Ectodermal cell (in vitro differentiated cells): ENCODE results near the gene GJA3.

Source experiments
- H3K27ac ChIP-seq: 2 replicates; pipeline ENCODE4 v1.7.0; 2013; ENCODE audit warnings: mild to moderate bottlenecking, low read depth, low read length; ENCODE audit not compliant: insufficient read depth, poor library complexity, severe bottlenecking
- H3K27me3 ChIP-seq: 2 replicates; pipeline ENCODE4 v1.7.0; 2013; ENCODE audit warnings: mild to moderate bottlenecking, low read length; ENCODE audit not compliant: insufficient read depth, control insufficient read depth, poor library complexity, severe bottlenecking
- H3K36me3 ChIP-seq: one replicate; pipeline ENCODE4 v1.7.0; 2013; ENCODE audit warnings: low read length; ENCODE audit not compliant: control insufficient read depth, insufficient read depth
- H3K4me1 ChIP-seq: one replicate; pipeline ENCODE4 v1.7.0; 2013; ENCODE audit warnings: low read length; ENCODE audit not compliant: control insufficient read depth, insufficient read depth
- H3K4me3 ChIP-seq: 2 replicates; pipeline ENCODE4 v1.7.0; 2013; ENCODE audit warnings: low read depth, low read length, control low read depth; ENCODE audit not compliant: insufficient read depth
- H3K9me3 ChIP-seq: 2 replicates; pipeline ENCODE4 v1.7.0; 2013; ENCODE audit warnings: mild to moderate bottlenecking, low read length, moderate library complexity; ENCODE audit not compliant: control insufficient read depth
- WGBS, 2 experiments: methylation state at CpG; one replicate each; pipeline ENCODE4 v1.1.7; 2013; ENCODE audit warnings: missing lambda C conversion rate in 2 of 2; 5-methylcytosine and 5-hydroxymethylcytosine counted together

Gene GJA3

DNA sequence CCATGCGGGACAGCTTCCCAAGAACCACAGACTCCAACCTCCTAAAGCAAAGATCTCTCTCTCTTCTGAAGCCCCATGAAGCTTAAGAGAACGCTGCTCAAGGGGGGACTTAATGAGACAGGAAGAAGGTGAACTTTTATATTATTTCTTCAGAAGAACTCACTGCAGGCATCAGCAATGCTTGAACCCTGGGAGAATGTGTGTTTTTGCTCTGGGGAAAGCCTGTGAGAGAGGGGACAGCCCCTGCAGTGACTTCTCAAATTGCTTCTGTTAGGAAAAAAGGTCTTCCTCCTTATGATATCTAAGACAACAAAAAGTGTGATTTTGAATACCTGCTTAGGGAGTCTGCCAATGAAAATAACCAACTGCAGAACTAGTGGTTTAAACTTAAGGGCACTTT lies 23.0 kb downstream of the GJA3 start:
- WGBS, 2 experiments: 73 to 88% methylated on average over 2 of the region's 2 CpGs
- Histone ChIP-seq H3K4me1 (no peaks in the 10 kb centered on the region), H3K27me3 (peaks cover 17% of the 10 kb centered on the region), H3K4me3 (no peak overlapping the region), H3K36me3 (no peaks in the 10 kb centered on the region), H3K9me3 (no peaks in the 10 kb centered on the region), H3K27ac (no peak overlapping the region)

- no peak overlapping the region for H3K27ac ChIP-seq
- H3K9me3 ChIP-seq: no peaks in the 10 kb centered on the region
- no peaks in the 10 kb centered on the region for H3K4me1 ChIP-seq
- H3K36me3 ChIP-seq: no peaks in the 10 kb centered on the region
- H3K4me3 ChIP-seq: no peak overlapping the region
- WGBS, 2 experiments: 49 to 50% methylated on average over 56 of the region's 56 CpGs
- peaks cover 19% of the 10 kb centered on the region for H3K27me3 ChIP-seq
These were observed 23.8 kb downstream of the GJA3 start for GRCh38 chr13:20136781-20137703.

GRCh38 chr13:20134732-20135131 lies 26.1 kb downstream of the GJA3 start:
- Histone ChIP-seq H3K27ac (no peak overlapping the region), H3K4me1 (no peaks in the 10 kb centered on the region), H3K9me3 (no peaks in the 10 kb centered on the region), H3K27me3 (peaks cover 40% of the 10 kb centered on the region), H3K36me3 (no peaks in the 10 kb centered on the region), H3K4me3 (no peak overlapping the region)
- WGBS, 2 experiments: 80 to 84% methylated on average over 6 of the region's 8 CpGs

- Histone ChIP-seq H3K27ac (no peak overlapping the region), H3K4me1 (peaks cover 3% of the 10 kb centered on the region), H3K36me3 (no peaks in the 10 kb centered on the region), H3K4me3 (no peak overlapping the region), H3K27me3 (peaks cover 56% of the 10 kb centered on the region), H3K9me3 (no peaks in the 10 kb centered on the region)
- WGBS, 2 experiments: 86 to 91% methylated on average over 10 of the region's 10 CpGs
These were observed 28.7 kb downstream of the GJA3 start for GRCh38 chr13:20132052-20132634.

GRCh38 chr13:20131057-20131832 lies 29.6 kb downstream of the GJA3 start:
- Histone ChIP-seq H3K4me3 (no peak overlapping the region), H3K4me1 (peaks cover 3% of the 10 kb centered on the region), H3K27ac (no peak overlapping the region), H3K36me3 (no peaks in the 10 kb centered on the region), H3K9me3 (no peaks in the 10 kb centered on the region), H3K27me3 (peaks cover 48% of the 10 kb centered on the region)
- WGBS, 2 experiments: 80 to 84% methylated on average over 11 of the region's 11 CpGs

- no peak overlapping the region for H3K4me3 ChIP-seq
- WGBS, 2 experiments: 91 to 95% methylated on average over 2 of the region's 2 CpGs
- no peaks in the 10 kb centered on the region for H3K36me3 ChIP-seq
- no peaks in the 10 kb centered on the region for H3K9me3 ChIP-seq
- no peak overlapping the region for H3K27ac ChIP-seq
- peaks cover 50% of the 10 kb centered on the region for H3K27me3 ChIP-seq
- peaks cover 3% of the 10 kb centered on the region for H3K4me1 ChIP-seq
These were observed 30.2 kb downstream of the GJA3 start for GRCh38 chr13:20130652-20131051.

- H3K9me3 ChIP-seq: no peaks in the 10 kb centered on the region
- H3K36me3 ChIP-seq: no peaks in the 10 kb centered on the region
- WGBS, 2 experiments: 82 to 83% methylated on average over 2 of the region's 2 CpGs
- peaks cover 3% of the 10 kb centered on the region for H3K4me1 ChIP-seq
- H3K27ac ChIP-seq: no peak overlapping the region
- peaks cover 54% of the 10 kb centered on the region for H3K27me3 ChIP-seq
- H3K4me3 ChIP-seq: no peak overlapping the region
These were observed 30.8 kb downstream of the GJA3 start for GRCh38 chr13:20130012-20130411.

DNA sequence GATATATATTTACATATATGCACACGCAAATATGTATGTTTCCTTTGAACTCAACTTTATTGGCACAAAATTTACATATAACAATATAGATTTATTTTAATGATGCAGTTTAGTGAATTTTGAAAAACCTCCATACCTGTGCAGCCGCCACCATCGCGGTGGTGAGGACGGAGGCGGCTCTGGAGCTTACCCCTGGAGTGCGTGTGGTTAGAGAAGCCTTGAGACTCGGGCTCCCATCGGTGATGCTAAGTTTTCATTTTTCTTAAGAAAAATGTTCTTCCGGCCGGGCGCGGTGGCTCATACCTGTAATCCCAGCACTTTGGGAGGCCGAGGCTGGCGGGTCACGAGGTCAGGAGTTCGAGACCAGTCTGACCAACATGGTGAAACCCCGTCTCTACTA lies 31.8 kb downstream of the GJA3 start:
- no peak overlapping the region for H3K27ac ChIP-seq
- 76 to 80% methylated on average over 17 of the region's 18 CpGs for WGBS, 2 experiments
- H3K36me3 ChIP-seq: no peaks in the 10 kb centered on the region
- peaks cover 54% of the 10 kb centered on the region for H3K27me3 ChIP-seq
- H3K9me3 ChIP-seq: no peaks in the 10 kb centered on the region
- H3K4me3 ChIP-seq: peak overlapping the region; percentile 51
- H3K4me1 ChIP-seq: peaks cover 3% of the 10 kb centered on the region

DNA sequence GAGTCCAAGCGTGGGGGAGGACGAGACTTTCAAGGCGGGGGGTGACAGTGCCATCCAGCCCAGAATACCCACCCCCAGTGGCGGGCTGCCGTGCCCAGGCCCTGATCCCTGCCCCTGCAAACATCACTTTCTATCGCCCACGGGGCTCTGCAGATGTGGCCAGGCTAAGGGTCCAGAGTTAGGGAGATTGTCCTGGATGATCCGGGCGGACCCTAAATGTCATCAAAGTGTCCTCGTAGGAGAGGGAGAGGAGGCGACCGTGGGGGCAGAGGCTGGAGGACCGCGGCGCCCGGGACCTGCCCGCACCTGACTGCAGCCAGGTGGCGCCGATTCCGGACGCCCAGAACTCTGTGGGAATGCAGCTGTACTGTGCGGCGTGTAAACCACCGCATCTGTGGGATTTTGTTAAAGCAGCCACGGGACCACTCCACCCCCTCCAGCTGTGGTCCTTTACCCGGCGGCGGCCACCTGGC lies 32.4 kb downstream of the GJA3 start:
- no peaks in the 10 kb centered on the region for H3K9me3 ChIP-seq
- 3 to 4% methylated on average over 28 of the region's 28 CpGs for whole genome bisulfite sequencing, 2 experiments
- peaks cover 3% of the 10 kb centered on the region for H3K4me1 ChIP-seq
- no peaks in the 10 kb centered on the region for H3K36me3 ChIP-seq
- H3K27me3 ChIP-seq: peaks cover 54% of the 10 kb centered on the region
- no peak overlapping the region for H3K27ac ChIP-seq
- peak overlapping the region; percentile 51 for H3K4me3 ChIP-seq
